ENCODE results near the gene SNX33.

Gene SNX33

DNA sequence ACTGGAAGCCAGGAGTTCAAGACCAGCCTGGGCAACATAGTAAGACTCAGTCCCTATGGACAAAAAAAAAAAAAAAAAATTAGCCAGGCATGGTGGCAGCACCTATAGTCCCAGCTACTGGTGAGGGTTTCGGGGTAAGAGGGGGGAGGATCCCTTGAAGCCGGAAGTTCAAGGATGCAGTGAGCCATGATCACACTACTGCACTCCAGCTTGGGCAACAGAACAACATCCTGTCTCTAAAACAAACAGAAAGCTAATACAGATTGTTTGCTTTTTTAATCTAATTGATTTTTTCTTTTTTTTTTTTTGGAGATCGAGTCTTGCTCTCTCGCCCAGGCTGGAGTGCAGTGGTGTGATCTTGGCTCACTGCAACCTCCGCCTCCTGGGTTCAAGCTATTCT is 6.1 kb upstream of the SNX33 start:
- DNase-seq = no peak

DNA sequence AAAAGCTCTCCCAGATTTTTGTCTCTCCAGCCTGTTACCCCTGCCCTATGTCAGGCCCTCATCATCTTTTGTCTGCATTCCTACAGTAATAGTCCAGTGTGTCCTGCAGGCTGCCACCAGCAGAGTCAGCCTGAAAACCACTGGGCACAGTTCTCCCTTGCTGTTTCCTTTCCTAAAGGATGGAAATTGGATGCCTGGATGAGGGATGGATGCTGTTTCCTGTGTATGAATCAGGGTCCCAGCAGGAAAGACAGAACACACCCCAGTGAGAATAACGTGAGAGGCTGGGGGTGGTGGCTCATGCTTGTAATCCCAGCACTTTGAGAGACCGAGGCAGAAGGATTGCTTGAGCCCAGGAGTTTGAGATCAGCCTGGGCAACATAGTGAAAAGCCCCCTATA is 3.3 kb upstream of the SNX33 start:
- DNase-seq = no peak

DNA sequence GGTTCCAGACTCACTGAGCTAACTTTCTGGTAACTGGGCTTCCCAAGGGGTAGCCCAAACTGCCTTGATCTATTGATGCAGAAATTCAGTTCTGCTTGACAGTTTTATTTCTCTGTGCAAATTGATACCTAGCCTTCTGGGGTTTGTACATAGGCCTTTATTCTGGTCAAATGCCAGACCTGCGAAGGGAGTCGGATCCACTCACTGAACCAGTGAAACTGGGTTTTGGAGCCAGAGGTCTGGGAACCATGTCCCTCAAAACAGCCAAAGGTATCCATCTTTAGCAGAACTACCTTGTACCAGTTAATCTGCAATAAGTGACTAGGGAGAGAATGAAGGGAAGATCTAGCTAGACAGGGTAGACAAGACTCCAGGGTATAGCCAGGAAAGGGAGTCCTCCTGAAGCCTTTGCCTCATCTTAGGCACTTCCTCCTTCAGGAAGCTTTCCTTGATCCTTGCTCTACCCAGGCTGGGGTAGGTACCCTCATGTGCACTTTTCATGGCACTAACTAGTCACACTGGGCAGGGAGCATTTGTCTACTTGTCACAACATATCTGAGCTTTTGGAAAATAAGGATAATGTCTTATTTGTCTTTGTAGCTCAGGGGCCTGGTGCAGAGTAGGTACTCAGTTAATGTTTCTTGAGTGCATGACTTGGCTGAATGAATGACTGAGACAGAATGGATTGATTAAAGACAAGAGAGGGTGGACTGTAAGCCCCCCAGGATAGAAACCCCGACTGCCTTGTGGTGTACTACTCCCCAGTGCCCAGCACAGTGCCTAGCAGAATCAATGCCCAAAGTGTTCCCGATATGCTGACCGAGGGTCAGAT is 1.4 kb upstream of the SNX33 start:
- no peak for DNase-seq

DNA sequence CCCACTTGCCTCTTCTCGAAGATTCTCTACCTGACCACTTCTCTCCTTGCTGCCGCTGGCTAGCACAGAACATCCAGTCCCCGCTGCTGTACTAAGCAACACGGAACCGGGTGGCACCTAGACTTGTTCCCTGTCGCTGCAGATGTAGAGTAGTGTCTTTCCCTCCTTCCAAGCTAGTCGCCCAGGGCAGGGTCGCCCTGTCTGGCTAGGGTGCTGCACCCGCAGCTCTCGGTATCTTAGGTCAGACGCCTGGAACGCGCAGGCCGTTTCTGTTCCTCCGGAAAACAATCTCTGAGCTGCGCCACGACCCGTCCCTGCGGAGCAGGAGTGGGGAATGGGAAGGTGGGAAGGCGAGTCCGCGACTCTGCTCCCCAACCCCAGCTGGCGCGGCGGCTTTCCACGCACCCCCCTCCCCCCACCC is 758 bp upstream of the SNX33 start:
- DNase-seq = no peak

DNA sequence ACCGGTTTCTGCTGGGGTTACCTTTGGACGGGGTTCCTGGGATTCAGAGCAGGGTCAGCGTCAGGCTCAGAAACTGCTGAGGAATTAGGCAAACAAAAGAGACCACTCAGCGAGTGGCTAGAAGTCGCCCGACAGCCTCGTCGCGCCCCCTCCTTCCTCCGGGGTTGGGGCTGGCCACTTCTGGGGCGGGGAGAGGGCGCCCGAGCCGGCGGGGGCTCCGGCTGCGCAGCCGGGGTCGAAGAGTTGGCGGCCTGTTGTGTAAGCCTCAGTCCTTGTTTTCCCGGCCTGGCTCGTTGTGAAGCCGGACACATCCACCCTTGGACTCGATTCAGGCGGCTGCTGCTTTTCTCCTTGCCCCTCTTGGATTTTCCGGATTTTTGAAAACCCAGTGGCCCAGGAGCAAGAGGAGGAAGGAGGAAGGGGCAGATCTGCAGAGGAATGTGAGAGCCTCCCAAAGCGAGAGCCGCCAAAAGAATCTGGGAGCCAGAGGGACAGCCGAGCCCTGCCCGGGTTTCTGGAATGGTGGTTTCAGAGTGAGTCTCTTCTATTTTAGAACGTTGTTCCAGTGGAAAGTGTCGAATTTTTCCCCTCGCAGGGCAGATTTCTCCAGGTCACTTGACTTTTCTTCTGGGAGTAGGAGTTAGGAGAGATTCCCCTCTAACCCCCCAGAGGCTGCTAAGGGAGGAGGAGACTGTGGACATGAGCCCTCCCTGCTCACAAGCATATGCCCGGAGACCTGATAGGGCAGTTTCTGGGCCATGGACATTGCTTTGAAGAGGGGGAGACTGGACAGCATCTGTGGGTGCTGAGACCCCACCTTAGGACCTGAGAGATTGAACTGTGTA is 666 bp downstream of the SNX33 start:
- no peak for DNase-seq

DNA sequence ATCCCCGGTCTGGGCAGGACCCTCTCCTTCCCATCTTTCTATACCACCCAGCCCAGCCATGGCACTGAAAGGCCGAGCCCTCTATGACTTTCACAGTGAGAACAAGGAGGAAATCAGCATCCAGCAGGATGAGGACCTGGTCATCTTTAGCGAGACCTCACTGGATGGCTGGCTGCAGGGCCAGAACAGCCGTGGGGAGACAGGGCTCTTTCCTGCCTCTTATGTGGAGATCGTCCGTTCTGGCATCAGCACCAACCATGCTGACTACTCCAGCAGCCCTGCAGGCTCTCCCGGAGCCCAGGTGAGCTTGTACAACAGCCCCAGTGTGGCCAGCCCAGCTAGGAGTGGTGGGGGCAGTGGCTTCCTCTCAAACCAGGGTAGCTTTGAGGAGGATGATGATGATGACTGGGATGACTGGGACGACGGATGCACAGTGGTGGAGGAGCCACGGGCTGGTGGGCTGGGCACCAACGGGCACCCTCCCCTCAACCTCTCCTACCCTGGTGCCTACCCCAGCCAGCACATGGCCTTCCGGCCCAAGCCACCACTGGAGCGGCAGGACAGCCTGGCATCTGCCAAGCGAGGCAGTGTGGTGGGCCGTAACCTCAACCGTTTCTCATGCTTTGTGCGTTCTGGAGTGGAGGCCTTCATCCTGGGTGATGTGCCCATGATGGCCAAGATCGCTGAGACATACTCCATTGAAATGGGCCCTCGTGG is 1.5 kb downstream of the SNX33 start:
- DNase-seq = no peak

DNA sequence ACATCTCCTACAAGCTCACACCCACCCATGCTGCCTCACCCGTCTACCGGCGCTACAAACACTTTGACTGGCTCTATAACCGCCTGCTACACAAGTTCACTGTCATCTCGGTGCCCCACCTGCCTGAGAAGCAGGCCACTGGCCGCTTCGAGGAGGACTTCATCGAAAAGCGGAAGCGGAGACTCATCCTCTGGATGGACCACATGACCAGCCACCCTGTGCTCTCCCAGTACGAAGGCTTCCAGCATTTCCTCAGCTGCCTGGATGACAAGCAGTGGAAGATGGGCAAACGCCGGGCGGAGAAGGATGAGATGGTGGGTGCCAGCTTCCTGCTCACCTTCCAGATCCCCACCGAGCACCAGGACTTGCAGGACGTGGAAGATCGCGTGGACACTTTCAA is 2.1 kb downstream of the SNX33 start:
- no peak for DNase-seq

DNA sequence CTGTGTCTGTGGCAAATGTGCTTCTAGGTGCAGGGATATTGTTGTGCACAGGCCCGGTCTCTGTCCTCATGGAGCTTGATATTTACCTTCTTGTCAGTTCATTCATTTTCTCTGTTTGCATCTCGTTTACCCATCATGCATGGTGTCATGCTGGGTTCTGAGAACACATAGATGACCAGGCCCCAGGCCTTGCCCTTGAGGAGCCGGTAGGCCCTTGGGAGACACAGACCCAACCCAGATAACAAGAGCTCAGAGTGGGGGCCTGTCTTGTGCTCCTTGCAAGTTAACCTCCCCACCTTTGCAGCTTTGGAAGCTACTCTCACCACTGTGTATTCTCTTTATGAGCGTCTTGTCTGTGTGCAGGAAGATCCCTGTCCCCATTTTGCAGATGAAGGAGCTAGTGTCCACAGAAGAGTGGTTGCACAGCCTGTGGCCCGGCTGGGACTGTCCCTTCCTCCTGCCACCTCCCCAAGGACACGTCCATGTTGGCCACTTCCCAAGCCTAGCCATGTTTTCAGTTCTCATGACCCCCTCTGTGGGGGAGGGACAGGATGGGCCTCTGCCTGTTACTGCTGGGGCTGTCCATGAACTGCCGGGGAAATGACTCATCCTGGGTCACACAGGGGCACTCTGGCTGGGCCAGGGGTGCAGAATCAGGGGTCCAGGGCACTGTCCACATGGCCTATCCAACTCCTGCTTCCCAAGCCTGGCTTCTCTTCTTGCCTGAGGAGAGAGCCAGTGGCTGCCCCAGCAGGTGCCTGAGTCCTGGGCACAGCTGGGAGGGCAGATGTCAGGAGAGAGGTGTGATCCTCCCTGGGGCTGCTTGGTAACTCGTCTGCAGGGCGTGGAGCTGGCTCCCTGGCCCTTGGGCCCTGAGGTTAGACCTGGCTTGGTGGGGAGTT is 3.4 kb downstream of the SNX33 start:
- DNase-seq = no peak

DNA sequence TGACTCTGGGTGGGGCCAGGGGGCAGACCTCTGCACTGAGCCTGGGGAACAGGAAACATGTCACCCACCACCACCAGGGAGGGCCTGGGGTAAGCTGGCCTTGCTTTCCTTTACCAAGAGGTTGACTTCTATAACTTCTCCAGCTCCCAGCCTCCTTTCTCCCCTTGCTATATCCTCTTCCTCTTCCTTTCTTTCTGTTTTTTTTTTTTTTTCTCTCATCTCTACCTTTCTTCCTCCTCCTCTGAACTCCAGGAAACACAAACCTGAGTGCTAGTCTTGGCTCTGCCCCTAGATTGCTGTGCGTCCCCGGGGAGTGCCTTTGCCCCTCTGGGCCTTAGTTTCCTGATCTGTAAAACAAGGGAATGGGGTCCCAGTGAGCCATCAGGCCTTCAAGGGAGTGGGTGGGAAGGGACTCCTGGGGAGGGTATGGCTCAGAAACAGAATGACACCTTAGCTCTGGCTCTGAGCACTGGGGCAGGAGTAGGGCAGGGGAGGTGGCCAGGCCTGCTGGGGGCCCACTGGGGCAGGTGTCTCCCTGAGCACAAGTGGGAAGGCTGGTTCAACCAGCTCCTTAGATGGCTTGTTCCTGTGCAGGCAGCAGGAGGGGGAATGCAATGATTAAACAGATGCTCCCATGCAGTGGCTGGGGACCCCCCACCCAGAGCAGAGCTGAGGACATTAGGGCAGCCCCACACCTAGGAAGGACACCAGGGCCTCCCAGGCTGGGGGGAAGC is 4.3 kb downstream of the SNX33 start:
- no peak for DNase-seq

DNA sequence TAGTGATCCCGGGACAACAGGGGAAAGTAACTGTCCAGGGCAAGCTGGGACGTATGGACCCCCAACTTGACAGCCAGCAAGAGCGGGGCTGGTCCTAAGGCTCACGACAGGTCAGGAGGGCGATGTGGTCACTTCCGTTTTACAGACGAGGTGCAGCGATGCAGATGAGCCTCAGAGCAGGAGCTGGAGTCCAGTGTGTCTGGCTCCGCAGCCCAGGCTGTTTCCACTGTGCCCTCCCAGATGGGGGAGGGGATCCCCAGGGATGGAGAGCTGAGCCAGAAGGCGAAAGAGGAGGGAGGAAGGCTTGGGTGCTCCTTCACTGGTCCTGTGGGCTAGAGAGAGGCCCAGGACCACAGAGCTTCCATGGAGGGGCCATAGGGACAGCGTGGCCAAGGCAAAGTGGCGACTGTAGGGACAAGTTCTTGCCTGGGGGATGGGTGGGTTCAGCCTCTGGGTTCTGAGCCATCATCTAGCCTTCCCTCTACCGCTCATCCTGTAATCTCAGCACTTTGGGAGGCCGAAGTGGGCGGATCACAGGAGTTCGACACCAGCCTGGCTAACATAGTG is 5.7 kb downstream of the SNX33 start:
- DNase-seq = no peak

DNA sequence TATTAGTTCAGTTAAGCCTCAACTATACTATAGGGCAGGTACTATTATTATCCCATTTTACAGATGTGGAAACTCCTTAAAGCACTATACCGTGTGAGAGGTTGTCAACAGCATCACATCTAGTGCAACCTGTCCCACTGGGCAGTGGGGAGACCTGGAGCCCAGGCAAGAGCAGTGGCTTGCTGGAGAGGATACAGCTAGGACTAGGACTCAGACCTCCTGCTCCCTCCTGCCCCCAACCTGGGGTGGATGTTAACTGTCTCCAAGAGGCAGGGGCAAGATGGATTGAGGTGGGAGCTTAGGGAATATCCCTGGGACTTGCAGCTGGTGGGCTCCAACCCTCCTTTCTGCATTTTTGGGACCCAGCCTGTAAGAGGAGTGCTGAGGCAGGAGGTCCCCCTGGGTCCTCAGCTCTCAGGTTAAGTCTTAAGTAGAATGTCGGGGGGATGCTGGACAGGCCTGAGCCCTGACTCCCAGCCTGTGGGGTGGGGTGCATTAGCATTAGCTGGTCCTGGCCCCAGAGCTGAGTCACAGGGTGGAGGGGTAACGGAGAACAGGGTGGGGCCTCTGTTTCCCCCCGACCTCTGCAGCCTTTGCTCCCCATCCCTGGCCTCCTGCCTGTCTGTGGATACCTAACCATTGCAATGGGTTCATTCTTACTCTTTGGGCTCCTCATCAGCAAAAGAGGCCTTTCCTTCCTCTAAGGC is 6.6 kb downstream of the SNX33 start:
- no peak for DNase-seq

DNA sequence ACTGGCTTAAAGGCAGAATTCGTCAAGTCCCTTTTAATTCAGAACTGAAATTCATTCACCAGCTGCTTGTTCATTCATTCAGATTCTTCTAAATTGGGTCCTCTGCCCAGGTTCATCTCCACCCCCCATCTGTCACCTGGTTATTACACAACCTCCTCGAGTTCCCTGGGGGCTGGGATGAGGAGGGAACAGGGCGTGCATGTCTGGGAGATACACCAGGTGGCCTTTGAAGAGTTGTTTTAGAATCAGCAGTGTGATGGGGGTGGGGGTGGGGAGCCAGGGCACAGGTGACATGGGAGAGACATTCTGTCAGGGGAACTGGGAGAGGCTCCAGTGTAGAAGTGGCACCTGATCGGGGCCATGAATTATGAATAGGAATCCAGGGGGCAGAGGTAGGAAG is 8.2 kb downstream of the SNX33 start:
- DNase-seq = no peak

DNA sequence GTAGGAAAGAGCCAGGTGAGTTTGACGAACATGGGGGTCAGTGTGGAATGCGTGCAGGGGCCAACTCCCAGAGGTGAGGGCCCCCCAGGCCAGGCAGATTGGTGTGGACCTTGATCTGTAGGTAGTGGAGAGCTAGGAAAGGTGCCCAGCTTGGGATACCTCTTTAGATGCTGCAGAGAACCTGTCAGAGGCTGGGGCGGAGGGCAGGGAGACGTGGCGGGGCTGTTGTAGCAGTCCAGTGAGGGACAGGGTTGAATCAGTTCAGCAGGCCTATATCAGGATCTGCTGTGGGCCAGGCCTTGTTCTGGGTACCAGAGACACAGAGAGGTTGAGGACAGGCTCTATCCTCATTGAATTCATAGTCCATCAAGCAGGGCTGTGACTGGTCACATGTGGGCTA is 8.6 kb downstream of the SNX33 start:
- no peak for DNase-seq

DNA sequence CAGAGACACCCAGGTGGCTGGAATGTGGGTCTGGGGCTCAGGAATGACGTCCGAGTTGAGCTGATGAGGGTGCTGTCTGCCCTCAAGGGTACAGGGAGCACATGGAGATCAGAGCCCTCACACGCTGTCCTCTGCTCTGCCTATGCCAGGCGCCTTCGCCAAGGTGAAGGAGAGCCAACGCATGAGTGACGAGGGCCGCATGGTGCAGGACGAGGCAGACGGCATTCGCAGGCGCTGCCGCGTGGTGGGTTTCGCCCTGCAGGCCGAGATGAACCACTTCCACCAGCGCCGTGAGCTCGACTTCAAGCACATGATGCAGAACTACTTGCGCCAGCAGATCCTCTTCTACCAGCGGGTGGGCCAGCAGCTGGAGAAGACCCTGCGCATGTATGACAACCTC is 9.1 kb downstream of the SNX33 start:
- DNase-seq = no peak

DNA sequence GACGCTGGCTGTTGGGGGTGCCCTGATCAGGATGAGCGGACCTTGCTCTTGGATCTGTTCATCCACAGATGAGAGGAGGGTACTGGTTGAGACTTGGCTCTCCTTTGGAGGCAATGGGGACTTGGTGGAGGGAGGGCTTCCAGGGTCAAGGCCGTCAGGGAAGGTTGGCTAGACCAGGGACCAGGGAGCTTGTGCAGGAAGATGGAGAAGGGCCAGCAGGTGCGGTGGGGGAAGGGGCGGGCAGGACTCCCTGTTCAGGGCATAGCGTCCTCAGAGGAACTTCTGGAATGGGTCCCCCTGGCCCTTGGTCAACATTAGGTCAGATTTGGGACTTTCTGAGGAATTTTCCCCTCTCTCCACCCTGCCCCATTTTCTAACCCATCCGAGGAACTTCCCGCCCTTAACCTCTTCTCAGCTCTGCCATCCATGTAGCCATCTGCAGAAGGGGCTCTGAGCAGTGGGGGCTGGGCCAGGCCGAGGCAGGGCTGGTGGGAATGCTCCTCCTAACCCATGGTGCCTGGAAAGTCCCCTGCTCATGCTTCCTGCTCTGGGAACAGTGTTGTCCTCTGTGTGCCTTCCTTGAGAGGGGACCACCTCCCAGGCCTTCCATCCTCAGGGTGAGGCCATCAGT is 11.5 kb downstream of the SNX33 start:
- DNase-seq = no peak

DNA sequence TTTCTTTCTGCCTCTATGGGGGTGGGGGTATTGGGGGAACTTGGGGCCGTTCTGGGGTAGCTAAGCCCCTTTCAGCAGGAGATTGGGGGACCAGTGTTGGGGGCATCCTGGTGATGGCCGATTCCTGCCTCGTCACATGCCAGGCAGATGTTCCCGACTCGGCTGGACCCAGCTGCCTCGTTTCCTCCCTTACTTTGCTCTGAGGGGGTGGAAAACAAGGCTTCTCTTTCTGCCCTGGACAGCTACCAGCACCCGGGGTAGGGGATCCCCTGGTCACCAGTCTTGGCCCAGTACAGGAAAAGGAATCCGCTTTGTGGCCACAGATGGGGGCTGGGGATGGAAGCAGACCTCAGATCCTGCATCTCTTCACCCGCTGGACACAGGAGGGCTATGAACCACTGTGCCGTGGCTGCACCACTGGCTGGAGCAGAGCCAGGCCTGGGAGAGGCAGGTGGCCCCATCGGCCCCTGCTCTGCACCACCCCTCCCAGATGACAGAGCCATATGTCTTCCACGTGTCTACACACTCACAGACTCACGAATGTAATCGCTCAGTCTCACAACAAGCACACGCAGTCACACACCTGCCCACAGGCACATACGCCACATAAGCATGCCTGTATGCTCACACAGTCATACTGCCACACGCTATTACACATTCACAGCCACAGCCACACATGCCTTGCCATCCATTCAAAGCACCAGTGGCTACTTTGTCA is 12.4 kb downstream of the SNX33 start:
- DNase-seq = no peak

DNA sequence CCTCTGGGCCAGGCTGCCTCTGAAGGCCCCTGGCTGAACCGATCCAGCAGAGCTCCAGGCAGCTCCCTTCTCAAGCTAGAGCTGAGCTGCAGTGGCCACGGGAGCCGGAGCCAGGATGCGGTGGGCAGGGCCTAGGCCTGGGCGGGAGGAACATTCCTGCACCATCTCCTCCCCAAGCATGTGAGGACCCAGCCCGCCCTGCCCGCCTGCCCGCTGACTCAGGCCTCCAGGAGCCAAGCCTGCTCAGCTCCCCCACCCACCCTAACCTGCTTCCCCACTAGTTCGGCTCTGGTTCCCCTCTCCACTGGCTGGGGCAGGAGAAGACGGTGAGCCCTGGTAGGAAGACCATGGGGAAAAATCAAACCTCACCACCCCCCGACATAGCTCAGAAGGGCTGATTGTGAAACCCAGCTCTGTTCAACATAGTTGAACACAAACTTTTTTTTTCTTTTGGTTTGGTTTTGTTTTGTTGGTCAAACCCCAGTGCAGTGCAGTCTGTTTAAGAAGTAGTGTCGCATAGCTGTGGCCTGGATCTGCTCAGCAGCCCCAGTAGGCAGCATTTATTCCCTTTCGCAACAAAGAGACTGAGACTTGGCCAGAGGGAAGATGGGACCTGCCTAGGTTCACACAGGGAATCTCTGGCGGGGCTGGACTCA is 13.5 kb downstream of the SNX33 start:
- DNase-seq = no peak

DNA sequence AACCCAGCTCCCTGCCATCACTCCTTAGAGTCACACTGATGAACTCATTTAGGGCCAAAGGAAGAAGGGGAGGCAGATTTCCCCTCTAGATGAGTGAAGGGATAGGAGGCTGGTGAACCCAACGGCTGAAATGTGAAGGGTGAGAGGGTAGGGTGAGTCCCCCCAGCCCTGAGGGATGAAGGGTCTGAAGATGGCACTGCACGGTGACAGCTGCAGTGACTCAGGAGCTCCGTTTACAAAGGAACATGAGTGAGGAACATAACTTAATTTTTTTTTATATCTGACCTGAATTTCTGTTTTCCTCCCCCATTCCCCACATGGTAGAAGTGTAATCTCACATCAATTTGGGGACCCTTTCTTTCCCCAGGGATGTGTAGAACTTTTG is 14.0 kb downstream of the SNX33 start:
- no peak for DNase-seq
